Measurements from ENCODE around the gene PPP3R2.

- no peak for TF ChIP-seq CTCF (IDR thresholded peaks at IDR 0.05)
- TF ChIP-seq POLR2A (IDR thresholded peaks at IDR 0.05), result no peak
Observed at GRCh38 chr9:101567725-101568350, 26.9 kb downstream of the PPP3R2 start.
